HepG2 (cell line): ENCODE results near the gene ETFB. TPM values are rescaled to one million over a fixed set of nuclear protein-coding genes. Genes with fewer than 3 reads are reported as not detected.
A peak's percentile ranks its signal among the peaks of the same experiment; 100 is the strongest.

ENCODE experiments used
- AGO2 ChIP-seq: fragments of 200-400 bp; formaldehyde crosslinking; optimal IDR thresholded peaks from 2 replicates; pipeline ENCODE3; 2017; ENCODE audit warnings: mild to moderate bottlenecking, low read depth, low read length, moderate library complexity
- CENPT ChIP-seq: sonication (generic); formaldehyde crosslinking; IDR thresholded peaks from 2 replicates; pipeline ENCODE4 v1.8.0; 2022; ENCODE audit warnings: low read depth, mild to moderate bottlenecking, moderate library complexity, missing genetic modification reagents
- IRX3 ChIP-seq: sonication (generic); formaldehyde crosslinking; IDR thresholded peaks from 2 replicates; pipeline ENCODE4 v1.8.1; 2023; ENCODE audit warnings: mild to moderate bottlenecking, low read depth, missing genetic modification reagents, borderline replicate concordance
- JUNB ChIP-seq: sonication (generic); formaldehyde crosslinking; IDR thresholded peaks from 2 replicates; pipeline ENCODE4 v1.8.0; 2022; ENCODE audit warnings: missing genetic modification reagents, mild to moderate bottlenecking, borderline replicate concordance
- MTF1 ChIP-seq: sonication (generic); formaldehyde crosslinking; IDR thresholded peaks from 2 replicates; pipeline ENCODE4 v1.5.0; 2020; ENCODE audit warnings: missing genetic modification reagents
- NR2F6 ChIP-seq, 2 experiments: IDR thresholded peaks; 2 replicates each; pipeline ENCODE4 v1.6.1; 2016; ENCODE audit warnings: antibody characterized with exemption in 1 of 2, mild to moderate bottlenecking in 1 of 2
- POLR2AphosphoS5 ChIP-seq: IDR thresholded peaks from 2 replicates; pipeline ENCODE4 v1.6.1; 2012; ENCODE audit warnings: low read depth, low read length
- RBM22 ChIP-seq: fragments of 200-400 bp; formaldehyde crosslinking; optimal IDR thresholded peaks from 2 replicates; pipeline ENCODE3; 2017; ENCODE audit warnings: mild to moderate bottlenecking, low read length, moderate library complexity
- REPIN1 ChIP-seq: sonication (generic); formaldehyde crosslinking; IDR thresholded peaks from 2 replicates; pipeline ENCODE4 v1.8.0; 2022; ENCODE audit warnings: missing genetic modification reagents, low read depth, mild to moderate bottlenecking, borderline replicate concordance
- SOX13 ChIP-seq, 3 experiments: fragments of 450-650 bp in 1 of 3; sonication (generic) in 1 of 3; formaldehyde crosslinking in 1 of 3; IDR thresholded peaks in 2 of 3; conservative IDR thresholded peaks in 1 of 3; 2 replicates each; pipeline versions ENCODE4 v1.5.0 to v1.6.1; 2016 to 2020; ENCODE audit warnings: antibody characterized with exemption in 1 of 3, mild to moderate bottlenecking in 1 of 3, missing compliant biosample characterization in 1 of 3, missing genetic modification reagents in 1 of 3, moderate library complexity in 1 of 3
- ZFP36 ChIP-seq: fragments of 150-350 bp; IDR thresholded peaks from 2 replicates; pipeline ENCODE4 v1.6.1; 2018; ENCODE audit warnings: borderline replicate concordance, low read length, low read depth; ENCODE audit not compliant: partially characterized antibody
- ZMYM3 ChIP-seq: sonication (generic); formaldehyde crosslinking; IDR thresholded peaks from 2 replicates; pipeline ENCODE4 v1.5.1; 2020; ENCODE audit warnings: mild to moderate bottlenecking, missing genetic modification reagents
- ZNF549 ChIP-seq: sonication (generic); formaldehyde crosslinking; IDR thresholded peaks from 2 replicates; pipeline ENCODE4 v1.5.0; 2020; ENCODE audit warnings: missing genetic modification reagents
- polyA plus RNA-seq, 8 experiments: library from polyadenylated mRNA; depleted of rRNA in 3 of 8; stranded (reverse) in 7 of 8; unstranded in 1 of 8; fragments of >200 nt; fragmentation: Illumina TruSeq in 4 of 8; extraction: Trizol in 4 of 8; gene quantifications; 2 replicates each; pipeline versions ENCODE4 v1.2.1 to v1.2.3, GENCODE V29; 2011 to 2016; ENCODE audit warnings: low read depth in 4 of 8, missing spikeins in 1 of 8, mixed read lengths in 1 of 8; ENCODE audit not compliant: insufficient read depth in 1 of 8
- total RNA-seq, 5 experiments: library from RNA; depleted of rRNA; stranded (reverse); fragments of >200 nt; fragmentation: Illumina TruSeq; extraction: Trizol; gene quantifications; 2 replicates each; pipeline ENCODE4 v1.2.3, GENCODE V29; 2016; ENCODE audit warnings: low read depth in 1 of 5
- TF ChIP-seq, protein P1 (sequence below): sonication (generic); formaldehyde crosslinking; IDR thresholded peaks from 2 replicates; pipeline ENCODE4 v1.5.1; 2020; ENCODE audit warnings: mild to moderate bottlenecking, missing genetic modification reagents, moderate library complexity
- TF ChIP-seq, protein P2 (sequence below): sonication (generic); formaldehyde crosslinking; IDR thresholded peaks from 2 replicates; pipeline ENCODE4 v1.4.0; 2020; ENCODE audit warnings: missing genetic modification reagents; ENCODE audit errors: not compliant biosample characterization
- TF ChIP-seq, protein P3 (sequence below): sonication (generic); formaldehyde crosslinking; IDR thresholded peaks from 2 replicates; pipeline ENCODE4 v1.4.0; 2020; ENCODE audit warnings: missing genetic modification reagents
- TF ChIP-seq, protein P4 (sequence below): sonication (generic); formaldehyde crosslinking; conservative IDR thresholded peaks from 2 replicates; pipeline ENCODE4 v1.8.0; 2022; ENCODE audit warnings: missing genetic modification reagents

Gene ETFB
- total and polyA plus RNA-seq, 2 of the 13 experiments (the other 11 are each of a cell fraction or from before 2014, with no cell fraction given): 678 to 1,314 TPM

DNA sequence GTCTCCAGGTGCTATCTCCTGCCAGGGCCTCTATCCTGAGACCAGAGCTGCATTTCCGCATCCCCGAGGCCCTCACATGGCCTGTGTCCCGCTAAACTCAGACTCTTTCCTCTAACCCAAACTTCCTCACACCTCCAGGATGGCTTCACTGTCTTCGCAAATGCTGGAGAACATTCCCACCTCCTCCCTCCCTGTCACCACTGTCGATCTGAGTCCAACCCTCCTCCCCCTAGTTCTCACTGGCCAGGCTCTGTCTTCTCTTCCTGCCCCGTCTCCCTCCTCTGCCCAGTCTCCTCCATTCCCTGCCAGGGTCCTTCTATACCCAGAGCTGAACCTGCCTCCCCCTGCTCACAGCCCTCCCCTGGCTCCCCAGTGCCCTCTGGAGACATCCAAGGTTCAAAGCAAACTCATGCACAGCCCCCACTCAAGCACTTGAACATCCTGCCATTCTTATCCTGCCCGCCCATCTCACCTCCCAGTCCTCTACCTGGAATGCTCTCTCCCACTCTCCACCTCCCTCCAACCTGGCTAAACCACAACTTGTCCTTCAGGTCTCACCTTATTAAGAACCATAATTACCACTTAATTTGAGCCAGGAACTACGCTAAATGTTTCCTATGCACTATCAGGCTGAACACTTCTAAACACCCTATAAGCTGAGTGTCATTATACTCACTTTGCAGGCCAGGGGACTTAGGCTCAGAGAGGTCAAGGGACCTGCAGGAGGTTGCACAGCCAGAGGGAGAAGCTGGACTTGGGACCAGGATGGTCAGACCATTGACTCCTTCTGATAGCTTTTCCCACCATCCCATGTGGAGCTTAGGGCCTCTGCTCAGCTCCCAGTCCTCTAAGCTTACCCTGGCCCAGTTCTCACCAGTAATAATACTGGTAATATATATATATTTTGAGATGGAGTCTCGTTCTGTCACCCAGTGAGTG is 23.3 kb downstream of the ETFB start (continued):
- TF ChIP-seq SOX13 (IDR thresholded peaks at IDR 0.05) (0 out of 2 replicates have a peak, but pooled peaks have one; percentile 10), SOX13 (CRISPR knock-in tag; conservative IDR thresholded peaks at IDR 0.05 in 1 of 2, IDR thresholded peaks at IDR 0.05 in 1 of 2) (no peak), RBM22 (peak; percentile 76), JUNB (CRISPR knock-in tag) (peak; percentile 38; the same call in 1 of the 2 replicates), REPIN1 (CRISPR knock-in tag) (0 out of 2 replicates have a peak, but pooled peaks have one; percentile 28), POLR2AphosphoS5 (peak; percentile 71; the same call in 1 of the 2 replicates), NR2F6 (IDR thresholded peaks at IDR 0.05) (no peak), NR2F6 (CRISPR knock-in tag; IDR thresholded peaks at IDR 0.05) (0 out of 2 replicates have a peak, but pooled peaks have one; percentile 24), MTF1 (CRISPR knock-in tag) (no peak), ZNF549 (CRISPR knock-in tag) (no peak), IRX3 (CRISPR knock-in tag) (no peak), ZFP36 (peak; percentile 75), CENPT (no peak), AGO2 (peak; percentile 6), ZMYM3 (CRISPR knock-in tag) (peak; percentile 96)
- TF ChIP-seq, protein P1, sequence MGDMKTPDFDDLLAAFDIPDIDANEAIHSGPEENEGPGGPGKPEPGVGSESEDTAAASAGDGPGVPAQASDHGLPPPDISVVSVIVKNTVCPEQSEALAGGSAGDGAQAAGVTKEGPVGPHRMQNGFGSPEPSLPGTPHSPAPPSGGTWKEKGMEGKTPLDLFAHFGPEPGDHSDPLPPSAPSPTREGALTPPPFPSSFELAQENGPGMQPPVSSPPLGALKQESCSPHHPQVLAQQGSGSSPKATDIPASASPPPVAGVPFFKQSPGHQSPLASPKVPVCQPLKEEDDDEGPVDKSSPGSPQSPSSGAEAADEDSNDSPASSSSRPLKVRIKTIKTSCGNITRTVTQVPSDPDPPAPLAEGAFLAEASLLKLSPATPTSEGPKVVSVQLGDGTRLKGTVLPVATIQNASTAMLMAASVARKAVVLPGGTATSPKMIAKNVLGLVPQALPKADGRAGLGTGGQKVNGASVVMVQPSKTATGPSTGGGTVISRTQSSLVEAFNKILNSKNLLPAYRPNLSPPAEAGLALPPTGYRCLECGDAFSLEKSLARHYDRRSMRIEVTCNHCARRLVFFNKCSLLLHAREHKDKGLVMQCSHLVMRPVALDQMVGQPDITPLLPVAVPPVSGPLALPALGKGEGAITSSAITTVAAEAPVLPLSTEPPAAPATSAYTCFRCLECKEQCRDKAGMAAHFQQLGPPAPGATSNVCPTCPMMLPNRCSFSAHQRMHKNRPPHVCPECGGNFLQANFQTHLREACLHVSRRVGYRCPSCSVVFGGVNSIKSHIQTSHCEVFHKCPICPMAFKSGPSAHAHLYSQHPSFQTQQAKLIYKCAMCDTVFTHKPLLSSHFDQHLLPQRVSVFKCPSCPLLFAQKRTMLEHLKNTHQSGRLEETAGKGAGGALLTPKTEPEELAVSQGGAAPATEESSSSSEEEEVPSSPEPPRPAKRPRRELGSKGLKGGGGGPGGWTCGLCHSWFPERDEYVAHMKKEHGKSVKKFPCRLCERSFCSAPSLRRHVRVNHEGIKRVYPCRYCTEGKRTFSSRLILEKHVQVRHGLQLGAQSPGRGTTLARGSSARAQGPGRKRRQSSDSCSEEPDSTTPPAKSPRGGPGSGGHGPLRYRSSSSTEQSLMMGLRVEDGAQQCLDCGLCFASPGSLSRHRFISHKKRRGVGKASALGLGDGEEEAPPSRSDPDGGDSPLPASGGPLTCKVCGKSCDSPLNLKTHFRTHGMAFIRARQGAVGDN (CRISPR knock-in tag): peak; percentile 52
- TF ChIP-seq, protein P2, sequence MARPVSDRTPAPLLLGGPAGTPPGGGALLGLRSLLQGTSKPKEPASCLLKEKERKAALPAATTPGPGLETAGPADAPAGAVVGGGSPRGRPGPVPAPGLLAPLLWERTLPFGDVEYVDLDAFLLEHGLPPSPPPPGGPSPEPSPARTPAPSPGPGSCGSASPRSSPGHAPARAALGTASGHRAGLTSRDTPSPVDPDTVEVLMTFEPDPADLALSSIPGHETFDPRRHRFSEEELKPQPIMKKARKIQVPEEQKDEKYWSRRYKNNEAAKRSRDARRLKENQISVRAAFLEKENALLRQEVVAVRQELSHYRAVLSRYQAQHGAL (CRISPR knock-in tag): no peak
- TF ChIP-seq, protein P3, sequence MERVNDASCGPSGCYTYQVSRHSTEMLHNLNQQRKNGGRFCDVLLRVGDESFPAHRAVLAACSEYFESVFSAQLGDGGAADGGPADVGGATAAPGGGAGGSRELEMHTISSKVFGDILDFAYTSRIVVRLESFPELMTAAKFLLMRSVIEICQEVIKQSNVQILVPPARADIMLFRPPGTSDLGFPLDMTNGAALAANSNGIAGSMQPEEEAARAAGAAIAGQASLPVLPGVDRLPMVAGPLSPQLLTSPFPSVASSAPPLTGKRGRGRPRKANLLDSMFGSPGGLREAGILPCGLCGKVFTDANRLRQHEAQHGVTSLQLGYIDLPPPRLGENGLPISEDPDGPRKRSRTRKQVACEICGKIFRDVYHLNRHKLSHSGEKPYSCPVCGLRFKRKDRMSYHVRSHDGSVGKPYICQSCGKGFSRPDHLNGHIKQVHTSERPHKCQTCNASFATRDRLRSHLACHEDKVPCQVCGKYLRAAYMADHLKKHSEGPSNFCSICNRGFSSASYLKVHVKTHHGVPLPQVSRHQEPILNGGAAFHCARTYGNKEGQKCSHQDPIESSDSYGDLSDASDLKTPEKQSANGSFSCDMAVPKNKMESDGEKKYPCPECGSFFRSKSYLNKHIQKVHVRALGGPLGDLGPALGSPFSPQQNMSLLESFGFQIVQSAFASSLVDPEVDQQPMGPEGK: peak; percentile 51; the same call in 1 of the 2 replicates
- TF ChIP-seq, protein P4, sequence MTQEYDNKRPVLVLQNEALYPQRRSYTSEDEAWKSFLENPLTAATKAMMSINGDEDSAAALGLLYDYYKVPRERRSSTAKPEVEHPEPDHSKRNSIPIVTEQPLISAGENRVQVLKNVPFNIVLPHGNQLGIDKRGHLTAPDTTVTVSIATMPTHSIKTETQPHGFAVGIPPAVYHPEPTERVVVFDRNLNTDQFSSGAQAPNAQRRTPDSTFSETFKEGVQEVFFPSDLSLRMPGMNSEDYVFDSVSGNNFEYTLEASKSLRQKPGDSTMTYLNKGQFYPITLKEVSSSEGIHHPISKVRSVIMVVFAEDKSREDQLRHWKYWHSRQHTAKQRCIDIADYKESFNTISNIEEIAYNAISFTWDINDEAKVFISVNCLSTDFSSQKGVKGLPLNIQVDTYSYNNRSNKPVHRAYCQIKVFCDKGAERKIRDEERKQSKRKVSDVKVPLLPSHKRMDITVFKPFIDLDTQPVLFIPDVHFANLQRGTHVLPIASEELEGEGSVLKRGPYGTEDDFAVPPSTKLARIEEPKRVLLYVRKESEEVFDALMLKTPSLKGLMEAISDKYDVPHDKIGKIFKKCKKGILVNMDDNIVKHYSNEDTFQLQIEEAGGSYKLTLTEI (CRISPR knock-in tag): no peak
